ENCODE data around the gene ROS1. TPM values are rescaled to one million over a fixed set of nuclear protein-coding genes. Genes with fewer than 3 reads are reported as not detected.

Gene ROS1
- total RNA-seq, 1 experiment from 2014 or later = not detected

GRCh38 chr6:117387454-117387974 lies 38.2 kb downstream of the ROS1 start:
- Histone ChIP-seq H4K5ac (ENCODE audit: insufficient read length, low read depth, low read length) (no peak overlapping the region), H4K20me1 (ENCODE audit: control insufficient read depth, insufficient read depth, insufficient read length) (no peaks in the 10 kb centered on the region), H3K14ac (ENCODE audit: insufficient read depth, low read length) (no peak overlapping the region), H3K4ac (ENCODE audit: low read depth, low read length) (no peak overlapping the region), H2BK12ac (ENCODE audit: insufficient read length, low read depth, low read length) (no peak overlapping the region), H2AK5ac (ENCODE audit: insufficient read length, low read length) (no peak overlapping the region), H3K79me2 (ENCODE audit: insufficient read depth, low read length) (no peaks in the 10 kb centered on the region), H3K9me3 (ENCODE audit: control insufficient read depth, low read depth, low read length) (no peaks in the 10 kb centered on the region), H2BK20ac (ENCODE audit: low read depth, low read length, poor library complexity, severe bottlenecking) (no peak overlapping the region), H4K8ac (replicated peaks; ENCODE audit: insufficient read length, low read depth, low read length) (no peak overlapping the region), H4K91ac (ENCODE audit: insufficient read length, low read depth, low read length) (no peak overlapping the region), H3T11ph (ENCODE audit: low read length) (no peak overlapping the region), H3K18ac (ENCODE audit: insufficient read length, low read depth, low read length) (no peak overlapping the region), H3K23ac (ENCODE audit: insufficient read length, low read depth, low read length) (no peak overlapping the region), H2BK5ac (ENCODE audit: insufficient read length, low read length) (no peak overlapping the region), H3K4me2 (ENCODE audit: insufficient read depth, insufficient read length, low read length) (no peak overlapping the region), H2AFZ (ENCODE audit: low read length) (no peak overlapping the region), H3K56ac (ENCODE audit: insufficient read length, low read depth, low read length) (no peak overlapping the region), H3K27ac (ENCODE audit: insufficient read length, low read depth, low read length) (no peak overlapping the region), H2BK15ac (ENCODE audit: low read depth, low read length) (no peak overlapping the region), H3K23me2 (ENCODE audit: insufficient read length, low read depth, low read length, poor library complexity, severe bottlenecking) (no peaks in the 10 kb centered on the region), H3K9ac (ENCODE audit: extremely low read depth, insufficient read length, low read length) (no peak overlapping the region), H3K79me1 (ENCODE audit: insufficient read depth, low read depth, low read length, poor library complexity, severe bottlenecking) (no peaks in the 10 kb centered on the region), H3K27me3 (ENCODE audit: insufficient read depth, low read length) (no peaks in the 10 kb centered on the region; the same call in 1 of the 2 replicates), H3K4me1 (ENCODE audit: insufficient read depth, low read length) (no peaks in the 10 kb centered on the region), H2BK120ac (ENCODE audit: low read depth, low read length, poor library complexity, severe bottlenecking) (no peak overlapping the region)
- no peak overlapping the region for H3K4me3 Mint-ChIP-seq
- no peaks in the 10 kb centered on the region for H3K9me3 Mint-ChIP-seq
- H3K27me3 Mint-ChIP-seq (ENCODE audit: low read depth) = no peaks in the 10 kb centered on the region
- TF ChIP-seq CTCF (conservative IDR thresholded peaks at IDR 0.05) = no peak
- no peaks in the 10 kb centered on the region for H3K36me3 Mint-ChIP-seq (ENCODE audit: insufficient read depth in 1 of 3, low read depth in 3 of 3)
- no CpG with 5 or more reads among the region's 1 CpG for WGBS (ENCODE audit: extremely low coverage, insufficient read length, low lambda C conversion rate)
- no peaks in the 10 kb centered on the region for H3K4me1 Mint-ChIP-seq
- DNase-seq = no peak
- H3K27ac Mint-ChIP-seq = no peak overlapping the region
